HEK293 (cell line): Measurements from ENCODE around the gene UBE2J2.

ENCODE experiments used
- CTCF ChIA-PET: fragments of 350-600 bp; formaldehyde crosslinking; extraction: SDS; loops from one replicate; lab custom pipeline; 2021; ENCODE audit warnings: antibody characterized with exemption; lab: Yijun Ruan, JAX
- POLR2A ChIA-PET: fragments of 300-600 bp; formaldehyde crosslinking; extraction: SDS; loops from one replicate; lab custom pipeline; 2020; ENCODE audit warnings: antibody characterized with exemption, inconsistent platforms; lab: Yijun Ruan, JAX
- H3K27ac ChIP-seq: fragments of 200-500 bp; sonication (Bioruptor generic); 2 replicates; pipeline ENCODE4 v1.5.1; 2014; ENCODE audit warnings: low read depth, low read length, control low read depth, inconsistent platforms; ENCODE audit errors: extremely low read depth
- H3K36me3 ChIP-seq, 2 experiments: fragments of 200-500 bp in 1 of 2; sonication (Bioruptor generic) in 1 of 2; 1 replicate in 1 of 2; 2 replicates in 1 of 2; pipeline ENCODE4 v1.5.1; 2014 to 2017; ENCODE audit warnings: inconsistent platforms in 2 of 2, low read length in 2 of 2; ENCODE audit not compliant: control insufficient read depth in 2 of 2, insufficient read depth in 1 of 2
- H3K4me1 ChIP-seq: fragments of 200-500 bp; sonication (Bioruptor generic); 2 replicates; pipeline ENCODE4 v1.5.1; 2014; ENCODE audit warnings: mild to moderate bottlenecking, low read length, inconsistent platforms; ENCODE audit not compliant: control insufficient read depth, insufficient read depth
- H3K4me3 ChIP-seq: 2 replicates; pipeline ENCODE4 v1.5.1; 2011; ENCODE audit warnings: low read depth, mild to moderate bottlenecking, control low read depth, low read length, moderate library complexity
- H3K9me3 ChIP-seq: fragments of 200-500 bp; sonication (Bioruptor generic); 2 replicates; pipeline ENCODE4 v1.5.1; 2014; ENCODE audit warnings: low read depth, low read length, inconsistent platforms; ENCODE audit not compliant: control insufficient read depth, insufficient read depth
- BCL11B ChIP-seq: fragments of 450-650 bp; formaldehyde crosslinking; IDR thresholded peaks from 2 replicates; pipeline ENCODE4 v1.5.1; 2016; ENCODE audit warnings: low read depth, missing biosample characterization, missing genetic modification characterization
- GLI2 ChIP-seq: fragments of 450-650 bp; formaldehyde crosslinking; IDR thresholded peaks from 2 replicates; pipeline ENCODE4; 2017; ENCODE audit warnings: missing biosample characterization, missing genetic modification characterization, low read depth, borderline replicate concordance
- HIC1 ChIP-seq: fragments of 450-650 bp; formaldehyde crosslinking; IDR thresholded peaks from 2 replicates; pipeline ENCODE4 v1.5.1; 2016; ENCODE audit warnings: missing biosample characterization, missing genetic modification characterization
- KLF7 ChIP-seq: fragments of 450-650 bp; formaldehyde crosslinking; IDR thresholded peaks from 2 replicates; pipeline ENCODE4 v1.5.1; 2016; ENCODE audit warnings: missing biosample characterization, missing genetic modification characterization, borderline replicate concordance
- KLF8 ChIP-seq: fragments of 450-650 bp; formaldehyde crosslinking; IDR thresholded peaks from 2 replicates; pipeline ENCODE4 v1.5.1; 2016; ENCODE audit warnings: missing biosample characterization, missing genetic modification characterization
- OVOL3 ChIP-seq: fragments of 450-650 bp; formaldehyde crosslinking; IDR thresholded peaks from 2 replicates; pipeline ENCODE4 v1.5.1; 2016; ENCODE audit warnings: missing biosample characterization, missing genetic modification characterization
- PRDM2 ChIP-seq: fragments of 450-650 bp; formaldehyde crosslinking; IDR thresholded peaks from 2 replicates; pipeline ENCODE4 v1.5.1; 2016; ENCODE audit warnings: missing biosample characterization, missing genetic modification characterization, borderline replicate concordance
- TRIM28 ChIP-seq: IDR thresholded peaks from 2 replicates; pipeline ENCODE4 v1.6.1; 2011; ENCODE audit warnings: low read length, control low read depth, borderline replicate concordance
- ZBTB11 ChIP-seq: fragments of 450-650 bp; formaldehyde crosslinking; conservative IDR thresholded peaks from 2 replicates; pipeline ENCODE4 v1.5.1; 2016; ENCODE audit warnings: low read depth, missing biosample characterization, missing genetic modification characterization
- ZBTB49 ChIP-seq: fragments of 450-650 bp; formaldehyde crosslinking; IDR thresholded peaks from 2 replicates; pipeline ENCODE4 v1.5.1; 2016; ENCODE audit warnings: missing biosample characterization, missing genetic modification characterization, low read depth
- ZNF148 ChIP-seq: fragments of 450-650 bp; formaldehyde crosslinking; IDR thresholded peaks from 2 replicates; pipeline ENCODE4 v1.5.0; 2017; ENCODE audit warnings: missing biosample characterization, missing genetic modification characterization, borderline replicate concordance
- ZNF239 ChIP-seq: fragments of 450-650 bp; formaldehyde crosslinking; IDR thresholded peaks from 2 replicates; pipeline ENCODE4 v1.5.1; 2016; ENCODE audit warnings: missing biosample characterization, missing genetic modification characterization
- ZNF354C ChIP-seq: fragments of 450-650 bp; formaldehyde crosslinking; IDR thresholded peaks from 2 replicates; pipeline ENCODE4 v1.5.1; 2016; ENCODE audit warnings: missing biosample characterization, missing genetic modification characterization, low read depth, borderline replicate concordance
- ZNF404 ChIP-seq: fragments of 450-650 bp; formaldehyde crosslinking; IDR thresholded peaks from 2 replicates; pipeline ENCODE4 v1.5.1; 2017; ENCODE audit warnings: missing biosample characterization, missing genetic modification characterization
- ZNF473 ChIP-seq: fragments of 450-650 bp; formaldehyde crosslinking; IDR thresholded peaks from 2 replicates; pipeline ENCODE4 v1.5.1; 2017; ENCODE audit warnings: missing biosample characterization, missing genetic modification characterization
- ZNF600 ChIP-seq: fragments of 450-650 bp; formaldehyde crosslinking; IDR thresholded peaks from 2 replicates; pipeline ENCODE4 v1.5.1; 2016; ENCODE audit warnings: missing biosample characterization, missing genetic modification characterization
- ZNF660 ChIP-seq: fragments of 450-650 bp; IDR thresholded peaks from 2 replicates; pipeline ENCODE4 v1.5.1; 2018; ENCODE audit warnings: missing biosample characterization, mild to moderate bottlenecking, missing genetic modification characterization

The UBE2J2 gene

GRCh38 chr1:1291548-1292441 lies 18.1 kb upstream of the UBE2J2 start (continued):
- TF ChIP-seq ZNF148 (tag by site-specific recombination) (no peak), ZNF600 (tag by site-specific recombination) (peak; percentile 53; the same call in 1 of the 2 replicates), ZBTB11 (tag by site-specific recombination) (no peak), ZNF404 (tag by site-specific recombination) (no peak), ZNF473 (tag by site-specific recombination) (no peak), ZBTB49 (tag by site-specific recombination) (no peak), OVOL3 (tag by site-specific recombination) (no peak), ZNF239 (no peak), KLF7 (no peak)

- Histone ChIP-seq H3K36me3 (peaks cover 0 to 28% of the 10 kb centered on the region in 2 experiments; a peak in 1 of 3 replicates), H3K27ac (no peak overlapping the region), H3K9me3 (no peaks in the 10 kb centered on the region), H3K4me3 (no peak overlapping the region), H3K4me1 (no peaks in the 10 kb centered on the region)
- ChIA-PET POLR2A (interaction anchor here (0.8 to 2.8 kb wide), 6 partner anchors 9 to 307 kb away, joined by 3 to 12 read pairs (median 4); partner anchors contain the start of gene UBE2J2), CTCF (interaction anchor here (0.5 to 4.3 kb wide), 23 partner anchors 9 to 412 kb away, joined by 3 to 76 read pairs (median 4); no protein-coding TSS in a partner anchor)
- TF ChIP-seq TRIM28 (no peak), ZNF354C (no peak), HIC1 (tag by site-specific recombination) (0 out of 2 replicates have a peak, but pooled peaks have one; percentile 23), BCL11B (tag by site-specific recombination) (0 out of 2 replicates have a peak, but pooled peaks have one; percentile 26), GLI2 (tag by site-specific recombination) (no peak), ZNF660 (tag by site-specific recombination) (no peak), KLF8 (0 out of 2 replicates have a peak, but pooled peaks have one; percentile 17), PRDM2 (tag by site-specific recombination) (no peak)
These were observed 17.4 kb upstream of the UBE2J2 start for GRCh38 chr1:1291023-1291528.
